Activated T-helper 1 cell treated with Interleukin-2 at 50 U/mL for 16 hours (primary cell): ENCODE results near the gene ROCK1.
"Not testable (repeated sequence)": the region's sequence is repeated elsewhere in the genome, so short reads cannot be mapped to it uniquely, and the experiment has no call there.

Source experiments
- DNase-seq: peaks from one replicate; pipeline ENCODE4 v3.0.0-alpha.2; 2020; ENCODE audit warnings: low read depth

ROCK1 gene

GRCh38 chr18:21111346-21112139 lies at the start of gene ROCK1:
TSS of gene ROCK1 (minus strand) at chr18:21111813. CDS start at chr18:21110910, 903 bp downstream.
- peak; percentile 99 for DNase-seq

GRCh38 chr18:21155443-21155842 lies 43.8 kb upstream of the ROCK1 start:
- DNase-seq: no peak

GRCh38 chr18:21146016-21146415 lies 34.4 kb upstream of the ROCK1 start:
- DNase-seq: no peak

- DNase-seq: no peak
Observed at GRCh38 chr18:21145371-21145770, 33.8 kb upstream of the ROCK1 start.

- DNase-seq: no peak
Observed at GRCh38 chr18:21141668-21142422, 30.2 kb upstream of the ROCK1 start.

- not testable (repeated sequence) for DNase-seq
Observed at GRCh38 chr18:21137719-21138488, 26.3 kb upstream of the ROCK1 start.

GRCh38 chr18:21134895-21135294 lies 23.3 kb upstream of the ROCK1 start:
- no peak for DNase-seq

- no peak for DNase-seq
Observed at GRCh38 chr18:21132398-21132918, 20.8 kb upstream of the ROCK1 start.

- no peak for DNase-seq
Observed at GRCh38 chr18:21131698-21132227, 20.1 kb upstream of the ROCK1 start.

- no peak for DNase-seq
Observed at GRCh38 chr18:21129566-21130216, 18.1 kb upstream of the ROCK1 start.

GRCh38 chr18:21123290-21123926 lies 11.8 kb upstream of the ROCK1 start:
- no peak for DNase-seq

GRCh38 chr18:21118806-21119205 lies 7.2 kb upstream of the ROCK1 start:
- no peak for DNase-seq

- DNase-seq: no peak
Observed at GRCh38 chr18:21117409-21118131, 6.0 kb upstream of the ROCK1 start.

GRCh38 chr18:21115519-21116411 lies 4.2 kb upstream of the ROCK1 start:
- DNase-seq: no peak

- no peak for DNase-seq
Observed at GRCh38 chr18:21112543-21113105, 1.0 kb upstream of the ROCK1 start.

- no peak for DNase-seq
Observed at GRCh38 chr18:21112140-21112473, 494 bp upstream of the ROCK1 start.

- peak; percentile 56 for DNase-seq
Observed at GRCh38 chr18:21110713-21111345, 784 bp downstream of the ROCK1 start.

- DNase-seq: no peak
Observed at GRCh38 chr18:21109936-21110712, 1.5 kb downstream of the ROCK1 start.
